PFSK-1 (cell line): Measurements from ENCODE around the gene VPS13D.

Source experiments
- FOXP2 ChIP-seq: optimal IDR thresholded peaks from 2 replicates; pipeline ENCODE3; 2011; ENCODE audit warnings: borderline replicate concordance, control low read depth, inconsistent platforms; ENCODE audit not compliant: insufficient read depth; ENCODE audit errors: extremely low read length, extremely low read depth
- POLR2AphosphoS5 ChIP-seq: IDR thresholded peaks from 2 replicates; pipeline ENCODE4 v1.6.1; 2012; ENCODE audit warnings: low read depth, mild to moderate bottlenecking, control low read depth, low read length, moderate library complexity
- REST ChIP-seq, 2 experiments: IDR thresholded peaks; 2 replicates each; pipeline versions ENCODE4 v1.6.1 to v1.8.0; 2011 to 2012; ENCODE audit warnings: low read depth in 2 of 2, low read length in 2 of 2, control low read depth in 1 of 2, inconsistent platforms in 1 of 2, mild to moderate bottlenecking in 1 of 2, moderate library complexity in 1 of 2; ENCODE audit not compliant: insufficient read depth in 1 of 2
- SIN3A ChIP-seq: IDR thresholded peaks from 2 replicates; pipeline ENCODE4 v1.6.1; 2012; ENCODE audit warnings: mild to moderate bottlenecking, low read length, moderate library complexity, borderline replicate concordance; ENCODE audit not compliant: insufficient read depth
- TAF1 ChIP-seq: IDR thresholded peaks from 2 replicates; pipeline ENCODE4 v1.6.1; 2012; ENCODE audit warnings: low read length, control low read depth, borderline replicate concordance; ENCODE audit not compliant: insufficient read depth

The VPS13D gene

GRCh38 chr1:12191242-12192032 lies 38.4 kb upstream of the VPS13D start:
- no peak for TF ChIP-seq REST (IDR thresholded peaks at IDR 0.05; ENCODE audit: insufficient read depth in 1 of 2, low read depth in 2 of 2, low read length in 2 of 2)
- no peak for TF ChIP-seq SIN3A
- no peak for TF ChIP-seq POLR2AphosphoS5
- no peak for TF ChIP-seq FOXP2
- no peak for TF ChIP-seq TAF1

- no peak for TF ChIP-seq SIN3A
- no peak for TF ChIP-seq FOXP2
- no peak for TF ChIP-seq REST (IDR thresholded peaks at IDR 0.05; ENCODE audit: insufficient read depth in 1 of 2, low read depth in 2 of 2, low read length in 2 of 2)
- TF ChIP-seq POLR2AphosphoS5: no peak
- no peak for TF ChIP-seq TAF1
These were observed 35.1 kb upstream of the VPS13D start for GRCh38 chr1:12194666-12195216.

DNA sequence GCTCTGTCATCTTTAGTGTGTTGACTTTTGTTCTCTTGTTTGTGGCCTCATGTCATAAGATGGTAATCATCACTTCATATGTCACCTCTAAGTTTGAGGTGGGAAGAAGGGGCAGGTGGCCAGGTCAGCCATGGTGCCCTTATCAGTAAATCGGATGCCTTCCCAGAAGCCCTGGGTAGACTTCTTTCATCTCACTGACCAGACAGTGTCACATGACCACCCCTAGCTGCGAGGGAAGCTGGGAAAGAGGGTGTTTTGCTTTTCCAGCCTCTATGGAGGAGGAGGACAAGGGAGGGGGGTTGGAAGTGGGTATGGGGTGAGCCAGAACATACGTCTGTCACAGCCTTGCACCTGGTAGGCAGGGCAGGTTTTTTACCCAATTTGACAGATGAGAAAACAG lies 34.4 kb upstream of the VPS13D start:
- TF ChIP-seq FOXP2: no peak

GRCh38 chr1:12196641-12197482 lies 33.0 kb upstream of the VPS13D start:
- TF ChIP-seq SIN3A (no peak), POLR2AphosphoS5 (no peak), TAF1 (no peak), FOXP2 (no peak), REST (IDR thresholded peaks at IDR 0.05; ENCODE audit: insufficient read depth in 1 of 2, low read depth in 2 of 2, low read length in 2 of 2) (no peak)

DNA sequence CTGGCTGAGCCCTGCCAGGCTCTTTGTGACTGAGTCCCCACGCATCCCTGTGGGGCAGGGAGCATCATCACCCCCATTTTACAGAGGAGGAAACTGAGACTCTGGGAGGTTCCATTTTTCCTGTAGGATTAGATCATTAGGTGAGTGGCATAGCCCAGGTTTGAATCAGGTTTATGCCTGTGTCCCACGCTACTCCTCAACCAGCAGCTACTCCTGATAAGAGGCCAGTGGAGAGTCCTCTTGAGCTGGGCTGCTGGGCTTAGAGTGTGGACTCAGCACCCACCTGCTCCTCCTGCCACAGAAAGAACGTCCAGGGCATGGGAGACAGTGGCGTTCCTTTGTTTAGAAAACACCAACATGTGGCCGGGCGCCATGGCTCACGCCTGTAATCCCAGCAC lies 32.3 kb upstream of the VPS13D start:
- TF ChIP-seq TAF1 (no peak), SIN3A (no peak), REST (IDR thresholded peaks at IDR 0.05; ENCODE audit: insufficient read depth in 1 of 2, low read depth in 2 of 2, low read length in 2 of 2) (no peak), FOXP2 (no peak), POLR2AphosphoS5 (no peak)
